HG02840 (cell line): Measurements from ENCODE around the gene MYT1.
"Not testable (repeated sequence)": the region's sequence is repeated elsewhere in the genome, so short reads cannot be mapped to it uniquely, and the experiment has no call there.

Experiments
- ATAC-seq: cut with Tn5 transposase; IDR thresholded peaks from one replicate; pipeline ENCODE4 v1.9.1; 2021; ENCODE audit warnings: mild to moderate bottlenecking, moderate library complexity, moderate number of reproducible peaks; ENCODE audit not compliant: unreplicated experiment, low FRiP score

Gene MYT1

GRCh38 chr20:64166721-64167615, 2.7 kb downstream of the MYT1 start:
- no peak for ATAC-seq

- no peak for ATAC-seq
Measured at GRCh38 chr20:64167676-64168075, 3.4 kb downstream of the MYT1 start.

GRCh38 chr20:64168381-64169090, 4.3 kb downstream of the MYT1 start:
- no peak for ATAC-seq

GRCh38 chr20:64169091-64169560, 4.9 kb downstream of the MYT1 start:
- ATAC-seq, result no peak

GRCh38 chr20:64171211-64171610, 7.0 kb downstream of the MYT1 start:
- ATAC-seq, result no peak

GRCh38 chr20:64173116-64173515, 8.9 kb downstream of the MYT1 start:
- no peak for ATAC-seq

- no peak for ATAC-seq
Measured at GRCh38 chr20:64176551-64176950, 12.3 kb downstream of the MYT1 start.

- ATAC-seq, result no peak
Measured at GRCh38 chr20:64176971-64177370, 12.7 kb downstream of the MYT1 start.

GRCh38 chr20:64177384-64177783, 13.1 kb downstream of the MYT1 start:
- ATAC-seq, result no peak

GRCh38 chr20:64177787-64178186, 13.5 kb downstream of the MYT1 start:
- ATAC-seq, result no peak

- not testable (repeated sequence) for ATAC-seq
Measured at GRCh38 chr20:64178925-64179324, 14.7 kb downstream of the MYT1 start.

- ATAC-seq, result no peak
Measured at GRCh38 chr20:64179805-64180204, 15.6 kb downstream of the MYT1 start.

- ATAC-seq, result no peak
Measured at GRCh38 chr20:64180673-64181072, 16.4 kb downstream of the MYT1 start.

GRCh38 chr20:64181391-64181790, 17.1 kb downstream of the MYT1 start:
- no peak for ATAC-seq

GRCh38 chr20:64182146-64182865, 18.1 kb downstream of the MYT1 start:
- ATAC-seq, result no peak

- no peak for ATAC-seq
Measured at GRCh38 chr20:64183313-64183712, 19.1 kb downstream of the MYT1 start.

GRCh38 chr20:64184795-64185194, 20.5 kb downstream of the MYT1 start:
- ATAC-seq, result no peak

GRCh38 chr20:64185276-64185900, 21.1 kb downstream of the MYT1 start:
- ATAC-seq, result no peak

- ATAC-seq, result no peak
Measured at GRCh38 chr20:64186071-64186598, 21.9 kb downstream of the MYT1 start.

- not testable (repeated sequence) for ATAC-seq
Measured at GRCh38 chr20:64187213-64187612, 23.0 kb downstream of the MYT1 start.
